D721Med (cell line): ENCODE results near the gene COL8A2.

ENCODE experiments used
- DNase-seq: peaks from one replicate; pipeline ENCODE4 v3.0.0; 2011; ENCODE audit warnings: low spot score; ENCODE audit not compliant: insufficient read length
- FAIRE-seq: peaks from 2 replicates; lab custom pipeline; 2011; peaks lifted over from hg19 to GRCh38; lab: Jason Lieb, UNC
- CTCF ChIP-seq: IDR thresholded peaks from 2 replicates; pipeline ENCODE4 v1.5.1; 2012; ENCODE audit warnings: mild to moderate bottlenecking, control low read depth; ENCODE audit not compliant: insufficient read depth; ENCODE audit errors: missing control alignments

The COL8A2 gene

DNA sequence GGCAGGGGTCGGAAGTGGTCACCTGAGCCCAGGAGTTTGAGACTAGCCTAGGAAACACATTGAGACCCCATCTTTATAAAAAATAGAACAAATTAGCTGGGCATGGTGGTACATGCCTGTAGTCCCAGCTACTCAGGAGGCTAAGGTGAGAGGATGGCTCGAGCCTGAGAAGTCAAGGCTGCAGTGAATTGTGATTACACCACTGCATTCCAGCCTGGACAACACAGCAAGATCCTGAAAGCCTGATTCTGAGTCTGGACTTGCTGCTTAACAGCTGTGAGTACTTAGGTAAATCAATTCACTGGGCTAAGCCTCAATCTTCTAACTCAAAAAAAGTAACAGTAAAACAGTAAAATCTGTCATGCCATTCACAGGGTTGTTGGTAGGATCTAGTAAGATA is 19.4 kb upstream of the COL8A2 start:
- no peak for FAIRE-seq
- no peak for TF ChIP-seq CTCF
- DNase-seq = no peak

DNA sequence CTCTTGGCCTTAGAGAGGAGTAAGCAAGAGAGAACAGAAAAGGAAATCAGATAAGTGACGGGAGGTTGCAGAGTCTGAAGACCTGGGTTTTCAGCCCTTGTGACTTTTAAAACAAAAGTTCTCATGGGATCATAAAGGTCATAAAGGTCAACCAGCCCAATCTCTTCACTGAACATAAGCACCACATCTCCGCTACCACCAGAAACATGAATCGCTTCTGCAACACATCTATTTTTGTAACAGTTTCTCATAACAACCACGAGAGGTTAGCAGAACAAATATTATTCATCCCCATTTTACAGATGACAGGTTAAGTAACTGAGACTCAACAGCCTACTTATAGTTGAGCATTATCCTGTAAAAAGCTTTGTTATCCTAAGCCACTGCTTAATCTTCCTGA is 18.4 kb upstream of the COL8A2 start:
- FAIRE-seq = no peak
- DNase-seq = no peak
- no peak for TF ChIP-seq CTCF

GRCh38 chr1:36142121-36142520 is 17.1 kb upstream of the COL8A2 start:
- no peak for TF ChIP-seq CTCF
- no peak for FAIRE-seq
- no peak for DNase-seq

- TF ChIP-seq CTCF = no peak
- FAIRE-seq = no peak
- DNase-seq = no peak
Observed at GRCh38 chr1:36139521-36139920, 14.5 kb upstream of the COL8A2 start.

GRCh38 chr1:36137776-36138175 is 12.8 kb upstream of the COL8A2 start:
- DNase-seq = no peak
- FAIRE-seq = no peak

GRCh38 chr1:36137226-36137625 is 12.2 kb upstream of the COL8A2 start:
- DNase-seq (no peak), FAIRE-seq (no peak)
- no peak for TF ChIP-seq CTCF

More at GRCh38 chr1:36137776-36138175, 12.8 kb upstream of the COL8A2 start:
- TF ChIP-seq CTCF = no peak

DNA sequence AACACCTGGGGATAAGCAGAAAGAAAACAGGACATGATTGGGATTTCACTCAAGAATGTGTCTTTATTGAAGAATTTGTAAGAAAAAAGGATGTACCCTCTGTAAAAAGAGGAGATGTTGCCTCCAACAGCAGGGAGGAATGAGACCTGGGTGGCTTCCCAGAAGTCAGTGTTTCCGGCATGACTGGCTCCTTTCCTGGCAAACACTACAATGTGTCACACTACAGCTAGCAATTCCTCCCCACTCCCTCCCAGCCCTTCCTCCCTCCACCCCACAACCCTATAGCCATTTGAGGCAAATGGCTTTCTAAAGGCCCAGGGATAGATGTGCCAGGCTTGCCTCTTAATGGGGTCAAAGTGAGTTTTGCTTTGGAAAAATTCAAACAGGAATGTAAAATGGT is 11.5 kb upstream of the COL8A2 start:
- DNase-seq (no peak), FAIRE-seq (no peak)
- no peak for TF ChIP-seq CTCF
